ENCODE measurements around the gene CAPNS1. TPM values are rescaled to one million over a fixed set of nuclear protein-coding genes. Genes with fewer than 3 reads are reported as not detected.

The CAPNS1 gene
- total RNA-seq, 1 experiment from 2014 or later, result 489 TPM

- ChIA-PET CTCF (no interaction called here), POLR2A (no interaction called here)
- Mint-ChIP-seq H3K27ac (ENCODE audit: unreplicated experiment) (no peak overlapping the region), H3K9me3 (ENCODE audit: unreplicated experiment) (no peaks in the 10 kb centered on the region), H3K4me1 (ENCODE audit: low read depth, unreplicated experiment) (no peaks in the 10 kb centered on the region), H3K36me3 (ENCODE audit: insufficient read depth, unreplicated experiment) (peaks cover 55% of the 10 kb centered on the region), H3K27me3 (ENCODE audit: insufficient read depth, unreplicated experiment) (no peaks in the 10 kb centered on the region), H3K4me3 (ENCODE audit: unreplicated experiment) (no peak overlapping the region)
- no peak for TF ChIP-seq CTCF (IDR thresholded peaks at IDR 0.05; ENCODE audit: insufficient read depth in 1 of 2, low read depth in 1 of 2, low read length in 1 of 2, severe bottlenecking in 1 of 2, unreplicated experiment in 1 of 2)
- Histone ChIP-seq H3K9me3 (no peaks in the 10 kb centered on the region), H3K36me3 (ENCODE audit: control insufficient read depth, insufficient read depth, low read length) (peaks cover 1% of the 10 kb centered on the region; the same call in 1 of the 2 replicates), H3K4me3 (ENCODE audit: low read depth, low read length) (no peak overlapping the region), H3K27me3 (replicated peaks; ENCODE audit: control insufficient read depth, insufficient read depth, low read length) (no peaks in the 10 kb centered on the region), H3K4me1 (no peaks in the 10 kb centered on the region)
- intact Hi-C loops (cut with micrococcal nuclease; ENCODE audit: unreplicated experiment), result no loop called here
- no peak for DNase-seq
- no TSS peak for BruUV-seq (replicated peaks)
These were observed 46.7 kb upstream of the CAPNS1 start for GRCh38 chr19:36093146-36093662.

DNA sequence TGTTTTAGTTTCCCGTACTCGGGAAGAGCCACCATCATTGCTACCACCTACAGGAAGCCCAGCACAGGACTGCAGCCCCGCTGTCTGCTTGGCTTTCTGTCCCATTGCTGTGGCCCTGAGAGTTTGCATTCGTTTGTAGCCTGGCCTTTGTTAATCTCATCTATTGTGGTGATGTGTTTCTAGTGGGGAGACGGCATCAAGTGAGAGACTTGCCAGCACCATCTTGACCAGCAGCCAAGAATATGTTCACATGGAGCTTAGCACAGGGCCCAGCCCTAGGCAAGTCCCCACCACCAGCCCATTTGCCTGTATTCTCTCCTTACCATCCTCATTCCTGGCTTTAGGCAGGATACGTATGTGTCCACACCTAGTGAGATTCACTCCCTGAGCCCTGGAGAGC, 46.2 kb upstream of the CAPNS1 start:
- CTCF ChIA-PET, result no interaction called here
- H3K36me3 ChIP-seq (ENCODE audit: control insufficient read depth, insufficient read depth, low read length), result no peaks in the 10 kb centered on the region; the same call in 1 of the 2 replicates

GRCh38 chr19:36097036-36097435, 42.8 kb upstream of the CAPNS1 start:
- H3K27me3 ChIP-seq (replicated peaks; ENCODE audit: control insufficient read depth, insufficient read depth, low read length), result no peaks in the 10 kb centered on the region
- CTCF ChIA-PET, result no interaction called here
- Mint-ChIP-seq H3K27me3 (ENCODE audit: insufficient read depth, unreplicated experiment) (no peaks in the 10 kb centered on the region), H3K4me1 (ENCODE audit: low read depth, unreplicated experiment) (no peaks in the 10 kb centered on the region), H3K27ac (ENCODE audit: unreplicated experiment) (no peak overlapping the region), H3K4me3 (ENCODE audit: unreplicated experiment) (no peak overlapping the region), H3K9me3 (ENCODE audit: unreplicated experiment) (no peaks in the 10 kb centered on the region), H3K36me3 (ENCODE audit: insufficient read depth, unreplicated experiment) (peaks cover 55% of the 10 kb centered on the region)
- BruUV-seq (replicated peaks), result no TSS peak
- no peak for DNase-seq
- POLR2A ChIA-PET, result no interaction called here
- H3K9me3 ChIP-seq, result no peaks in the 10 kb centered on the region
- intact Hi-C loops (cut with micrococcal nuclease; ENCODE audit: unreplicated experiment), result no loop called here
- no peaks in the 10 kb centered on the region for H3K36me3 ChIP-seq (ENCODE audit: control insufficient read depth, insufficient read depth, low read length)
- no peak overlapping the region for H3K4me3 ChIP-seq (ENCODE audit: low read depth, low read length)
- H3K4me1 ChIP-seq, result no peaks in the 10 kb centered on the region
- no peak for TF ChIP-seq CTCF (IDR thresholded peaks at IDR 0.05; ENCODE audit: insufficient read depth in 1 of 2, low read depth in 1 of 2, low read length in 1 of 2, severe bottlenecking in 1 of 2, unreplicated experiment in 1 of 2)

More for the DNA sequence above, 46.2 kb upstream of the CAPNS1 start:
- intact Hi-C loops (cut with micrococcal nuclease; ENCODE audit: unreplicated experiment), result no loop called here
- Histone ChIP-seq H3K27me3 (replicated peaks; ENCODE audit: control insufficient read depth, insufficient read depth, low read length) (no peaks in the 10 kb centered on the region), H3K4me1 (no peaks in the 10 kb centered on the region), H3K9me3 (no peaks in the 10 kb centered on the region), H3K4me3 (ENCODE audit: low read depth, low read length) (no peak overlapping the region)
- Mint-ChIP-seq H3K36me3 (ENCODE audit: insufficient read depth, unreplicated experiment) (peaks cover 55% of the 10 kb centered on the region), H3K27me3 (ENCODE audit: insufficient read depth, unreplicated experiment) (no peaks in the 10 kb centered on the region), H3K4me3 (ENCODE audit: unreplicated experiment) (no peak overlapping the region), H3K27ac (ENCODE audit: unreplicated experiment) (no peak overlapping the region), H3K9me3 (ENCODE audit: unreplicated experiment) (no peaks in the 10 kb centered on the region), H3K4me1 (ENCODE audit: low read depth, unreplicated experiment) (no peaks in the 10 kb centered on the region)
- POLR2A ChIA-PET, result no interaction called here
- no peak for TF ChIP-seq CTCF (IDR thresholded peaks at IDR 0.05; ENCODE audit: insufficient read depth in 1 of 2, low read depth in 1 of 2, low read length in 1 of 2, severe bottlenecking in 1 of 2, unreplicated experiment in 1 of 2)
- no TSS peak for BruUV-seq (replicated peaks)
- DNase-seq, result no peak
